ENCODE data around the gene GLRX2.

GLRX2 gene

DNA sequence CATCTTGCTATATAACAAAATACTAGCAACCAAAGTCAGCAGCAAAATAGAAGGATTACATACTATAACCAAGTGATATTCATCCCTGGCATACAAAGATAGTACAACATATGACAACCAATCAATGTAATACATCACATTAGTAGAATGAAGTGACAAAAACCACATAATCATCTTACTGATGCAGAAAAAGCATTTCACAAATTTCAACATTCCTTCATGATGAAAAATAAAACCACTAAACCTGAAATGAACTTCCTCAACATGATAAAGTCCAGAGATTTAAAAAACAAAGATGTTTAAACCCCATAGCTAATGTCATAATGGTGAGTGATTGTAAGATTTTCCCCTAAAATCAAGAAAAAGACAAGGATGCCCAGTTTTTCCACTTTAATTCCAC lies 27.2 kb downstream of the GLRX2 start:
- no peak overlapping the region for H3K4me3 ChIP-seq (ENCODE audit: low read depth, low read length)
- H3K36me3 ChIP-seq = peaks cover 82% of the 10 kb centered on the region
- DNase-seq = no peak
- no peaks in the 10 kb centered on the region for H3K9me3 ChIP-seq
- H3K4me1 ChIP-seq = no peaks in the 10 kb centered on the region
- TF ChIP-seq, protein P1, sequence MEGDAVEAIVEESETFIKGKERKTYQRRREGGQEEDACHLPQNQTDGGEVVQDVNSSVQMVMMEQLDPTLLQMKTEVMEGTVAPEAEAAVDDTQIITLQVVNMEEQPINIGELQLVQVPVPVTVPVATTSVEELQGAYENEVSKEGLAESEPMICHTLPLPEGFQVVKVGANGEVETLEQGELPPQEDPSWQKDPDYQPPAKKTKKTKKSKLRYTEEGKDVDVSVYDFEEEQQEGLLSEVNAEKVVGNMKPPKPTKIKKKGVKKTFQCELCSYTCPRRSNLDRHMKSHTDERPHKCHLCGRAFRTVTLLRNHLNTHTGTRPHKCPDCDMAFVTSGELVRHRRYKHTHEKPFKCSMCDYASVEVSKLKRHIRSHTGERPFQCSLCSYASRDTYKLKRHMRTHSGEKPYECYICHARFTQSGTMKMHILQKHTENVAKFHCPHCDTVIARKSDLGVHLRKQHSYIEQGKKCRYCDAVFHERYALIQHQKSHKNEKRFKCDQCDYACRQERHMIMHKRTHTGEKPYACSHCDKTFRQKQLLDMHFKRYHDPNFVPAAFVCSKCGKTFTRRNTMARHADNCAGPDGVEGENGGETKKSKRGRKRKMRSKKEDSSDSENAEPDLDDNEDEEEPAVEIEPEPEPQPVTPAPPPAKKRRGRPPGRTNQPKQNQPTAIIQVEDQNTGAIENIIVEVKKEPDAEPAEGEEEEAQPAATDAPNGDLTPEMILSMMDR (IDR thresholded peaks at IDR 0.05; ENCODE audit: low read depth, low read length) = no peak
- H3K27me3 ChIP-seq = no peaks in the 10 kb centered on the region

DNA sequence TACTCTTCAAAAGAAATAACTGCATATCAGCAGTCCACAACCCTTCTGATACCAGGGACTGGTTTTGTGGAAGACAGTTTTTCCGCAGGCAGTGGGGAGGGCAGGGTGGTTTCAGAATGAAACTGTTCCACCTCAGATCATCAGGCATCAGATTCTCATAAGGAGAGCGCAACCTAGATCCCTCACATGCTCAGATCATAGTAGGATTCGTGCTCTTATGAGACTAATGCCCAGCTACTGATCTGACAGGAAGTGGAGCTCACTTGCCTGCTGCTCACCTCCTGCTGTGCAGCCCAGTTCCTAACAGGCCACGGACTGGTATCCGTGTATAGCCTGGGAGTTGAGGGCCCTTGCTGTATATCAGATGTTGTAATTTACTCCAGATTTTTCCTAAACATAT lies 34.3 kb downstream of the GLRX2 start:
- Histone ChIP-seq H3K4me1 (no peaks in the 10 kb centered on the region), H3K27me3 (no peaks in the 10 kb centered on the region), H3K4me3 (ENCODE audit: low read depth, low read length) (no peak overlapping the region), H3K36me3 (peaks cover 35% of the 10 kb centered on the region), H3K9me3 (no peaks in the 10 kb centered on the region)
- no peak for DNase-seq
- TF ChIP-seq, protein P1 (IDR thresholded peaks at IDR 0.05; ENCODE audit: low read depth, low read length) = no peak

DNA sequence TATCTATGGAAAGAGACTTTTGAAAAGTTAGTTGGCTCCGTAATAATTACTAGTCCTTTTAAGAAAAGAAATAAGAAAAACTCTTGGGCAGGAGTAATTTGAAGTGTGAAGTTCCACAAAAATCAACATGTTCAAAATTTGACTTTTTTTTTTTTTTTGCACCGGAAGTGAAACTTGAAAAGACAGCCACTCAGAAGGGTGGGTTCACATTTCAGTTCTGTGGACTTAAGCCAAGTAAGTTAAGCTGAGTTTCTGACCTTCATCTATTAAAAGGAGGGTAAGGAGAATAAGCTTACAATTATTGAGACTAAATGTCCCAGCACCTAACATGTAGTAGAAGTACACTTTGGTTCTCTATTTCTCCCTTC lies 34.8 kb downstream of the GLRX2 start:
- Histone ChIP-seq H3K4me1 (no peaks in the 10 kb centered on the region), H3K4me3 (ENCODE audit: low read depth, low read length) (no peak overlapping the region)
- no peak for DNase-seq

DNA sequence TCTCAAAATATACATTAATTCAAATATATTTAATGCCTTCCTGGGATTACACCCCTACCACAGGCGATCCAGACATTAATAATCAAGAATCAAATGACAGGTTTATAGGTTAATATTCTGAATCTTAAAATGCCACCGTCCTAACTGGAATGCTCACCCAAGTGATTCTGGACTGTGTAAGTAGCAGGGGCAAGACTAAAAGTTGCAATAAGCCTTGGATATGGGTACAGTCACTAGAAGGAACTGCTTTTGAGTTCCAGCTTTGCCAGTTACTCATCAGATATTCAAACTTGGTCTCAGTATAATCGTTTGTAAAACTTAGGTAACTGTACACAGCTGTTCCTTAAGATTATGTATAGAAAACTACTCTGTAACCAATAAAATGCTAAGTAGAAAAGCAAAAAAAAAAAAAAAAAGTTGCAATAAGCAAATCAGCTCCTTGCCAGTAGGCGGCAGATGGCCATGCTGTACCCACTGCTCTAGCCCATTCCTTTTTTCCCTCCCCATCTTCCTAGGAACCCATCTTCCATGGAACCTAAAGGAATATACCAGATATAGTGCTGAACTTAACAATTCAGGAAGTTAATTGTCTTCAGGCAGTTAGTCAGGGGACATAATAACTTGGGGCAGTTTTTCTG lies 35.3 kb downstream of the GLRX2 start:
- Histone ChIP-seq H3K4me3 (ENCODE audit: low read depth, low read length) (no peak overlapping the region), H3K27me3 (no peaks in the 10 kb centered on the region), H3K9me3 (no peaks in the 10 kb centered on the region), H3K4me1 (no peaks in the 10 kb centered on the region), H3K36me3 (peaks cover 30% of the 10 kb centered on the region)
- TF ChIP-seq, protein P1 (IDR thresholded peaks at IDR 0.05; ENCODE audit: low read depth, low read length) = peak; percentile 53
- peak; percentile 22 for DNase-seq

More for the DNA sequence above, 34.8 kb downstream of the GLRX2 start:
- peaks cover 32% of the 10 kb centered on the region for H3K36me3 ChIP-seq
- H3K9me3 ChIP-seq = no peaks in the 10 kb centered on the region
- TF ChIP-seq, protein P1 (IDR thresholded peaks at IDR 0.05; ENCODE audit: low read depth, low read length) = no peak
- H3K27me3 ChIP-seq = no peaks in the 10 kb centered on the region

DNA sequence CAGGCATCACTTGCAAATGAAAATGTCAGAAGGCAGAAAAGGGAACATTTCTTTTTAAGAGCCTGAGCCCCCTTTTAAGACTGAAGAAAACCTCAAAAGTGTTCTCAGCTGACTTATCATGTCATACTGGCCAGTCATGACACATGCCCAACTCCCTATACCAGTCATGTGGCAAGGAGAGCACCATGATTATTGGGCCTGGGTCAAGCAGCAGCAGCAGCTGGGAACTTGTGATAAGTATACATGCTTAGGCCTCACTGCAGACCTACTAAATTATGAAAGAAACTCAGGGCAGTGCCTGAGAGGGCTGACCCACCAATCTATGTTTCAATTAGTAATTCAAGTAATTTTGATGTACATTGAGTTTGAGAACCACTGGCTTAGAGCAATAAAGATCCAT lies 37.2 kb downstream of the GLRX2 start:
- Histone ChIP-seq H3K36me3 (peaks cover 18% of the 10 kb centered on the region), H3K4me1 (no peaks in the 10 kb centered on the region; the same call in 1 of the 2 replicates), H3K9me3 (no peaks in the 10 kb centered on the region), H3K4me3 (ENCODE audit: low read depth, low read length) (no peak overlapping the region), H3K27me3 (no peaks in the 10 kb centered on the region)
- no peak for DNase-seq
- TF ChIP-seq, protein P1 (IDR thresholded peaks at IDR 0.05; ENCODE audit: low read depth, low read length) = no peak

DNA sequence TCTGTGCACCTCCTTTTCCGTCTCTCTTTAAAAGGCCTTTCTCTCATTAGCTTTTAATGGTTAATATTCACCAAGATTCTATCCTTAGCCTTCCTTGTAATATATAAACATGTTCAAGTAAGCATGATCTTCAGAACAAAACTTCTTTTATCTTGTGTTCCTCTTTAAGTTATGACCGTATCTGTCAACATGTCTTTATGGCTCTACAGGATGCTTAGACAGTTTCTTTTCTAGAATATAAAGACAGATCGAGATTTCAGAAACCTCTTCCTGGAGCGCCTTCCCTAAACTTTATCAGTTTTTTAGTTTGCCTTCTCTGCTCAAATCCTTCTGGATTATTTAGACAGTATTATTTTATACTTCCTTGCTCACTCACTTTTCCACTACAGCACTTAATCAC lies 38.6 kb downstream of the GLRX2 start:
- peaks cover 20% of the 10 kb centered on the region for H3K36me3 ChIP-seq
- H3K4me3 ChIP-seq (ENCODE audit: low read depth, low read length) = no peak overlapping the region
- H3K27me3 ChIP-seq = no peaks in the 10 kb centered on the region
- no peaks in the 10 kb centered on the region for H3K9me3 ChIP-seq
- H3K4me1 ChIP-seq = no peaks in the 10 kb centered on the region; the same call in 1 of the 2 replicates
- no peak for DNase-seq
- TF ChIP-seq, protein P1 (IDR thresholded peaks at IDR 0.05; ENCODE audit: low read depth, low read length) = no peak

All from BE2C (cell line).